ENCODE measurements around the gene SLC7A4.
"Not testable (repeated sequence)": the region's sequence is repeated elsewhere in the genome, so short reads cannot be mapped to it uniquely, and the experiment has no call there.

SLC7A4 gene, protein sequence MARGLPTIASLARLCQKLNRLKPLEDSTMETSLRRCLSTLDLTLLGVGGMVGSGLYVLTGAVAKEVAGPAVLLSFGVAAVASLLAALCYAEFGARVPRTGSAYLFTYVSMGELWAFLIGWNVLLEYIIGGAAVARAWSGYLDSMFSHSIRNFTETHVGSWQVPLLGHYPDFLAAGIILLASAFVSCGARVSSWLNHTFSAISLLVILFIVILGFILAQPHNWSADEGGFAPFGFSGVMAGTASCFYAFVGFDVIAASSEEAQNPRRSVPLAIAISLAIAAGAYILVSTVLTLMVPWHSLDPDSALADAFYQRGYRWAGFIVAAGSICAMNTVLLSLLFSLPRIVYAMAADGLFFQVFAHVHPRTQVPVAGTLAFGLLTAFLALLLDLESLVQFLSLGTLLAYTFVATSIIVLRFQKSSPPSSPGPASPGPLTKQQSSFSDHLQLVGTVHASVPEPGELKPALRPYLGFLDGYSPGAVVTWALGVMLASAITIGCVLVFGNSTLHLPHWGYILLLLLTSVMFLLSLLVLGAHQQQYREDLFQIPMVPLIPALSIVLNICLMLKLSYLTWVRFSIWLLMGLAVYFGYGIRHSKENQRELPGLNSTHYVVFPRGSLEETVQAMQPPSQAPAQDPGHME

DNA sequence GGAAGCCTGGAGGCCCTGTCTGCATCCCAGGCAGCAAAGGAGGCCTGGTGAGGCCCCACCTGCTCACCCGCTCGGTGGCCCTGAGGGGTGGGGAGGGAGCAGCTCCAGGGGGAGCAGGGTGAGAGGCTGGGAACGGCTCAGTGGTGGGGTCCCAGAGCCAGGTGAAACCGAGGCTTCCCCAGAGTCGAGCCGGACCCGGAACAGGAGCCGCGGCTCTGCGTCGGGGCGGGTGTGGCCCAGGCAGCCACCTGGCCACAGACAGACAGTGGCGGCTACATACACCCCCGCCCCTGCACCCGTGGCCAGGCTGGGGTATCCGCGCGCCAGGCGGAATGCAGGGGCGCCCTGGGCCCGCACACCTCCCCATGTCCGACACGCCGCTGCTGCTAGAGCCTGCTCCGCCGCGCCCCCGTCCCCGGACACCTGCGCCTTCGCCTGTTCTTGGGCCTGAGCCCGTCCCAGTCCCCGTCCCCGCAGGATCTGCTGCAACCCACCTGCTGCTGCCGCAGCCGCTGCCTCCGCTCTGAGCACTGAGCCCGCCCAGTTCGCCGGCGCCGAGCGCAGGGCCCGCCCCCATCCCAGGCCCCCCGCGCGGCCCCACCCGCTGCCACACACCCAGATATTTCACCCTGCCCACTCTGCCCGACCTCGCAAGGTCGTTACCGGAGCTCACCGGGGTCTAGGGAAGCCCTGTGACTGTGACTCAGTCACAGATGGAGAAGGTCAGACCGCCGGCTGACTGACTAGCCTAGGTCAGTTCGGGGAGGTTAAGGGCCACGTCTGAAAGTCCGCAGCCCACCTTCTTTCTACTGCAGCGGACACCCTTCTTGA lies at the start of gene SLC7A4:
Gene SLC7A4, minus strand, starts transcription at position 525 of the 831 bp plus-strand sequence. CDS start 749 bp downstream, outside the sequence.
- no peak for DNase-seq

DNA sequence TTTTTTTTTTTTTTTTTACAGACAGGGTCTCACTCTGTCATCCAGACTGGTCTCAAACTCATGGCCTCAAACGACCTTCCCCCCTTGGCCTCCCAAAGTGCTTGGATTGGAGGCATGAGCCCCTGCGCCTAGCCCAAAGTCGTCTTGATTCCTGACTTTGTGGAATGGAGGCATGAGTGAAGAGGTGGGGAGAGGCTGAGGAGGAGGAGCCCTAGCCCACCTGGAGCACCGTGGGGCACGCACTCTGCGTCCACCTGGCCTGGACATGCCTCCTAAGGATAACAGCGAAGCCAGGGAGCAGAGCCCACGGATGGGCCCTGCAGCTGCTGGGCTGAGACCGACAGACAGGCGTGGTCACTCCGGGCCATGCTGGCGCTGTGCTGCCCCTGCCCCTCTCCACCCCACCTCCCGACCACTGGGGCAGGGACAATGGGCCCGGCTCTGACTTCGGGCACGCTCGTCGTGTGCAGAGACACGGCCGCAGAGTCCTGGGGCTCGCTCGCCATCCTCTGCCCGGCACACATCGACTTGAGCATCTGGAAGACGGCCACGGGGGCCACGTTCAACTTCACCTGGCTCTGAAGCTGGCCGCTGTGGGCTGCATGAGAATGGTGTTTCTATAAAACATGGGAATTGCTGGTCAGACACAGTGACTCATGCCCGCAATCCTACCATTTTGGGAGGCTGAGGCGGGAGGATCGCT lies 48.2 kb upstream of the SLC7A4 start:
- DNase-seq: no peak

DNA sequence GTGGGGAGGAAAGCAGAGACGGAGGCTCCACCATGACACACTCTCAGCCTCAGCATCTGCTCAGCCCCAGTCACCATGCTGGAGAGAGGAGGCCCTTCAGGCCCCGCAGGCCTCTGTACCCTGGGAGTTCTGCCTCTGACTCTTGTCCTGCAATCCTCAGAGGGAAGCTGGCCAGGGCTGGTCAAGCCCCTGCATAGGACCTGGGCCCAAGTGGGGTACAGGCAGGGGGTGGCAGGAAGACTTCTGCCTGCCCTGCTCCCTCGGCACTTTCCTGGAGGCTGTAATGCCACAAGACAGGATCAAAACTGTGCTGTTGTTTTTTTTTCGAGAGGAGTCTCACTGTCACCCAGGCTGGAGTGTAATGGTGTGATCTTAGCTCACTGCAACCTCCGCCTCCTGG lies 47.1 kb upstream of the SLC7A4 start:
- no peak for DNase-seq

DNA sequence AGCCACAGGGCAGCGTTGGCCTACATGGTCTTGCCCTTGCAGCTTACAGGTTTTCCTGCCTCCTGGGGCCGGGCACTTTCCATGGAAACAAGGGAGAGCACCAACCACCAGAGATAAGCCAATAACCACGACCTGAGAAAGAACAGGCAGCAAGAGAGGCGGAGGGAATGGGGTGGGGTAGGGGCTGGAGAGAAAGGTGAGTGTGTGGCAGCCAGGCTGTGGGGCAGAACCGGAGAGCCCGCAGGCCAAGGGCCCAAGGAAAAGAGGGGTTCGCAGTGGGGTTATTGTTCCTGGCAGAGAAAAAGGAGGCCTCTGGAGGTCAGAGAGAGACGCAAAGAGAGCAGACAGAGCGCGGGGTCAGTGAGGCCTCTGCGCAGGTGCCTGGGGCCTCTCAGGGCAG lies 46.6 kb upstream of the SLC7A4 start:
- no peak for DNase-seq

DNA sequence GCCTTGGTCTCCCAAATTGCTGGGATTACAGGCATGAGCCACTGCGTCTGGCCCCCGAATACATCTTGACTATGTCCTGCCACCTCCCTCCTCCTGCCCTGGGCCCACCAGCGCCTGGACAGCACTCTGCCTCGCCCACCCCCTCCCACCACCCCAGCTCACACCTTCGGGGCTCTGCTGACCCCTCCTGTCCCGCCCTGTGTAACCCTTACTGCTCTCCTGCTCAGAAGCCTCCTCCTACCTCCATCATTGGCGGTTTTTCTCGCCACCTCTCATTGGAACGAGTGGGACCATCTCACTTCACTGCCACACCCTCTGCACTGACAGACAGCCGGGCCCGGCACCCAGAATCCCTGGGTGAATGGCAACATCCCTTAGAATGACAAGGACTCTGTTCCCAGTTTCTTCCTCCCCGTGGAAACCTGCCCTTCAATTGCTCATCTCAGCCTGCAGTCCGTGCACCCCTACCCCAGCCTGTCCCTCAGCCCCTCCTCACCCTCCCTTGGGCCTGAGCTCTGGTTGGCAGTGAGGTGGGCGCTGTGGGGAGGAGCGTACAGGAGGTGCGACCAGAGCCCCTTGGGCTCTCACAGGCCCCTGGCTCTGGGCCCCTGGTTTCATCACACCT lies 45.6 kb upstream of the SLC7A4 start:
- DNase-seq: no peak

DNA sequence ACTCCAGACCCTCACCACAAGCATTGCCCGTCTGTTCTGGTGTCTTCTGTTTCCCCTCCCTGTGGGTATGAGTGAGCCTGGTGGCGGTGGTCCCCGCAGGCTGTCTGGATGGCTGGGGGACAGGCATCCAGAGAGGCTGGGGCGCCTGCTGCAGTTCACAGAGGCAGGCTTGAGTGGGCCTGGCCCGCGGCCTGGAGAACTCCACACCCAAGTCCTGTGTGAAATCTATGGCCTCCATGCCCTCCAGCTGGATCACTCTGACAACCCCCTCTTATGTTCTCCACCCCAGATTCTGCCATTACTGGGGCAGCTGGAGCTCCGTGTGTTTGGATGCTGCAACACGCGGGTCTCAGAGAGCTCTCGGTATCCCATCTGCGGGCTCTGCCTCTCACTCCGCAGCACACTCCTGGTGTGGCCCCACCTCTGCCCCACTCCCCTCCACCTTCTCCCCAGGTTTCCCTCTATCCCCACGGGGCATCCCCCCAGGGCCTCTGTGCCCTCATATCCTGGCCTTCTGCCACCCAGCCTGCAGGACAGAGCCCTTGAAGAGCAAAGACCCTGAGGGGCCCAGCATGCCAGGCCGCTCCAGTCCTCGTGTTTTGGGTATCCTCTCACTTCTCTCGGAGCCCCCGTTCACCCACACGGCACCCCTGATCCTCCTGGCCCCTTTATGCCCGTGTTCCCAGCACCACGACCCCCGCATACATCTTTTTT lies 44.7 kb upstream of the SLC7A4 start:
- no peak for DNase-seq

DNA sequence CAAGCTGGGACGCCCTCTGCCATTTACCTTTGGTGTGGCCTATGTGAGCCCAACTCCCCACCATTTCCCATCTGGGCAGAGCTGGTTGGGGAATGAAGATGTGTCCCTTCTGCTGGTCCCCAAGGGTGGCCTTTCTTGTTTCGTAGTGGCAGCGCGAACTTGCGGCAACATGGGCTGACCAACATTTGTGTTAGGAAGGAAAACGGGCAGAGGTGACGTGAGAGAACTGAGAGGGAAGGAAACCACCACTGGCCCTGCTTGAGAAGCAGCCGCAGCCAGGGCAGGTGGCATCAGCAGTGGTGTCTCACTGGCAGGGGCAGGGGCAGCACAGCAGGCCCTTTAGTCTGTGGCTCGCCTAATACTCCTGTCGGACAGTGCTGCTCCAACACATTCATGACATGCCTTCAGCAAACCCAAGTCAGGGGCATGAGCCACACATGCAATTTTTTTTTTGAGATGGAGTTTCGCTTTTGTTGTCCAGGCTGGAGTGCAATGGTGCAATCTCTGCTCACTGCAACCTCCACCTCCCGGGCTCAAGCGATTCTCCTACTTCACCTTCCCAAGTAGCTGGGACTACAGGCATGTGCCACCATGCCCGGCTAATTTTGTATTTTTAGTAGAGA lies 43.3 kb upstream of the SLC7A4 start:
- no peak for DNase-seq

DNA sequence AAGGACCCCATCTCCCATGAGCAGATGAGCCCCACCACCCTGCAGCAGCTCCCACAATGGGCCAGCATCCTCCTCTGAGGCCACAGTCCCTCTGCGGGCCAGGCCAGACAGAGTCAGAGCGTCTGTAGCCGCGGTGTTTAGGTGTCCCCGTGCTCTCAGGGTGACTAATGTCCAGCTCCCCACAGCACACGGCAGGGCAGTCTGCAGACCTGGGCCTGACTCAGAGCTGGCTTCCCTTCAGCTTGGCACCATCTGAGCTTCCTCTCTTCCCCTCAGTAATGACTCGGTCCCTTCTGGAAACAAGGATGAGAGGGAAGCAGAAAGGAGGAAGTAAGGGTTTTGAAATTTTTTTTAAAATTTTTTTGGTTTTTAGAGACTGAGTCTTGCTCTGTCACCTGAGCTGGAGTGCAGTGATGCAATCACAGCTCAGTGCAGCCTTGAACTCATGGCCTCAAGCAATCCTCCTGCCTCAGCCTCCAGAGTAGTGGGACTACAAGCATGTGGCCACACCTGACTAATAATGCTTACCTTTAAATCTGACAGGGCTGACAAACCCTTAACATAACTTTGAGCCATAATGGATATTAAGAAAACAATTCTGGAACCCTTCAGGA lies 41.8 kb upstream of the SLC7A4 start:
- no peak for DNase-seq

DNA sequence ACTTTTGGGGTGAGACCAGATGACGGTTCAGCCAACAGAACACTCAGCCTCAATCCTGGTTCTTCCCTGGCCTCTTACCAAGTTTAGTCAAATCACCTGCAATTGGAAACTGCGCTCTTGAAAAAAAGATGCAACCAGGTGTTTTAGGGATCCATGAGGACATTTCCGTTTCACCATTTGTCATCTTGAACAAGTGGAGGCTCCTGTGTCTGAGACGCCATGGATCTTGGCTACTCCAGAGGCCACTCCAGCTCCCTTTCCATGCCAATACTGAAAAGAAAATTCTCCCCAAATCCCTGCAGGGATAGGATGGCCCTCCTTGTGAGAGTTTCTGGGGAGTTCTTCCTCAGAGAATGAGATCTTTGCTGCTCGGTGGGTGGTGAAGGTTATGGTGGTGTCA lies 41.1 kb upstream of the SLC7A4 start:
- DNase-seq: no peak

DNA sequence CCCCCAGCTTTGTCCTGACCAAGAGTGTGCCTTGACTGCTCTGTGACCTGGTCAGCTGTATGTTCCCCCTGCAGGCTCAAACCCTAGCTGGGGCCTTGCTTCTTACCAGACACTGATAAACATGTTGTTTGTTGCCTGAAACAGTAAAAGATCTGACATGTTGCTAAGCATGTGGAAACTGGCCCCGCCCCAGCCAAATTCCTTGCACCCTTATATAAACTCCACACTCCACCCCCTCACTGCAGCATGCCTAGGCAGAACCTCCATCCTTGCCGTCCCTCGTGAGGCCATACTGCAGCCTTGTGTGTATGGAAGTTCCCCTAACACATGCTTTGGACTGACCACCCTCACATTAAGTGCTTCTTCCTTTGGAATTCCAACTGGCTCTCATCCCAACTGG lies 40.7 kb upstream of the SLC7A4 start:
- no peak for DNase-seq

DNA sequence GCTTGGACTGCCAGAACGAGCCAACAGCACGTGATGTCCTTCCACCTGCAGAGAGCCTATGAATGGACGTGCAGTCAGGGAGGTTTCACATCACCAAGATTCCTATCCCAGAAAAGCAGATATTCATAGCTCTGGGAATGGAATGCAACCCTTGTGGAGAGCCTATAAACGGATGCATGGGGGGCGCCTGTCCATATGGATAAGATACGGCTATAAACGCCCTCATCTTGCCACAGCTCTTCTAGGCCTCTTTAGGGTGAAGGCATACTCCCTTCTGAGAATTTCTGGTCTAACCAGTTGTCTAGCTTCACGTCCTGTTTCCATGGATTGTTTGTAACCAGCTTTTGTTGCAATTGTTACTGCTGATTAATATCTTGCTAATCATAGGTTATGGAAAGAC lies 39.4 kb upstream of the SLC7A4 start:
- DNase-seq: not testable (repeated sequence)

DNA sequence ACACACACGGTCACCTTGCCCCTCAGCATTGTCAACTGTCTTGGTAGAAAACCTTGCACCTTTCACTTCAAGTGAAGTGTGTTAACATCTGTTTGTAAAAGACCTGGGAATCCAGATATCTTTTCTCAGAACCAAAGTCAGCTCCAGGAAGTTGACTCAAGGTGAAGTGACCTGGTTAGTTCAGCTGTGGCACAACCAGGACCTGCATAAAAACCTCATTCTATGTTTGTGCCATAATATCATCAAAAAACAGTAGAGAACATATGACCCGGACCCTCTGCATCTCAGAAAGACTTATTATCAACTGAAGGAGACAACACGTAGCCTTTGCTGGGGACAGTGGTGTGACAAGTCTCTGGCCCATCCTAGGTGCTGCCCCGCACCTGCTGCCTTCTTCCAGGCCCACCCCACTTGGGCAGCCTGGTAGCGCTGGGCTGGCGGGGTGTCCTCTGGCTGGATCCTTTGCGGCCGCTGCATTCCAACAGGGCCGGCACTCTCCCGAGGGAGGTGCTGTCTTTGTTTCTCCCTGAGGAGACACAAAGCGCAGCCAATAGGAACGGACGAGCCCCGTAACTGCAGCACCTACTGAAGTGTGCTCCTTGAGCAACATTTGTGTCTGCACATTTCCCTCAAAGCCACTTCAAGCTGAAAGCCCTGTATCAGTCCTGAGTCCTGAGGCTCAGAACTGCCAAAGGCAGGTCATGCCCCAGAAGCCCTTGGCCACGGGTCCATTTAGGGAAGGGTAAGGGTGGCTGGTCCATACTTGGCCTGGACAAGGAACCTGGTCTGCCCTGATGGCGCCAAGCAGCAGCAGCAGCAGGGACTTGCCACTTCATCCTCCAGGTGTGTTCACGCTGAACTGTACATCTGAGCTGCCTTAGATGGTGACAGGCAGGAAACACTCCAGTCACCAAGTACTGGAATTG lies 38.6 kb upstream of the SLC7A4 start:
- DNase-seq: no peak

DNA sequence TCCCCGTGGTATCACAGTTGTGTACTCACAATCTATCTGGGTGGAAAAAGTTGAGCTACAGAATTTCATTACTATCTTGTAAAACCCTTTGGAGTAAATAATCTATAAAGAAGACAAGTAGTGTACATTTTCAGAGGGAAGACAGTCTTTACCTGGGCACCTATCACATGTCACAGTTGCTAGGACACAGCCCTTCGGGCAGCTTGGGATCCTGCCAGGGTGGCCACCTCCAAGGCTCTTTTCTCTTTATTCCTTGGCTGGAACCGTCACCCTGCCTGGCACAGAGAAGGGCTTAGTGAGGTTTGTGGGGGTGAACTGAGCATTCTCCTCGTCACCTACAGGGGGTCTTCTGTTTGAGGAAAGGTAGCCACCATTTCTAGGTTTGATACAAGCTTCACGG lies 37.0 kb upstream of the SLC7A4 start:
- DNase-seq: no peak

DNA sequence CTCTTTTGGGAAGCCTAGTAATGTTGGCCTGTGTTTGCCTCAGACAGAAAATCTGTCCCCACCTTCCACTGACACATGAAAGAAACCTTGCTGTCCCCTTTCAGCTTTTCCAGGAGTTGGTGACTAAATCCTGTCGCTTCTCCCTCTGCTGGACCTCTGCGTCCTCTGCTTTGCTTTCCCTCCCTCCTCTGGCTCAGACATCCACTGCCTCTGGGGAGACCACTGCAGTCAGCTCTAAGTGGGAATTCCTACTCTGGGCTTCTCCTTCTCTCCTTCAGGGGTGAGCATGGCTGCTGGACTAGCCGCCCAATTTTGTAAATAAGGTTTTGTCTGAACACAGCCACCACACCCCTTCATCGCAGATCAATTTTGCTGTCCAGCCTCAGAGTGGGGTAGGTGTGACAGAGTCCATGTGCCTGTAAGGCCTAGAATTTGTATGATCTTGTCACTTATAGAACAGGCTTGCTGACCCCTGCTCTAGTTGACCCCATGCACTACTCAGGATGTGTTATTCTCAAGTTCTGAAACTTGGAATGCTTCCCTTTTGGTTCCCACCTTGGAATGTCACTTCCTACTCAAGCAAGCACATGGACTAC lies 36.4 kb upstream of the SLC7A4 start:
- DNase-seq: no peak

DNA sequence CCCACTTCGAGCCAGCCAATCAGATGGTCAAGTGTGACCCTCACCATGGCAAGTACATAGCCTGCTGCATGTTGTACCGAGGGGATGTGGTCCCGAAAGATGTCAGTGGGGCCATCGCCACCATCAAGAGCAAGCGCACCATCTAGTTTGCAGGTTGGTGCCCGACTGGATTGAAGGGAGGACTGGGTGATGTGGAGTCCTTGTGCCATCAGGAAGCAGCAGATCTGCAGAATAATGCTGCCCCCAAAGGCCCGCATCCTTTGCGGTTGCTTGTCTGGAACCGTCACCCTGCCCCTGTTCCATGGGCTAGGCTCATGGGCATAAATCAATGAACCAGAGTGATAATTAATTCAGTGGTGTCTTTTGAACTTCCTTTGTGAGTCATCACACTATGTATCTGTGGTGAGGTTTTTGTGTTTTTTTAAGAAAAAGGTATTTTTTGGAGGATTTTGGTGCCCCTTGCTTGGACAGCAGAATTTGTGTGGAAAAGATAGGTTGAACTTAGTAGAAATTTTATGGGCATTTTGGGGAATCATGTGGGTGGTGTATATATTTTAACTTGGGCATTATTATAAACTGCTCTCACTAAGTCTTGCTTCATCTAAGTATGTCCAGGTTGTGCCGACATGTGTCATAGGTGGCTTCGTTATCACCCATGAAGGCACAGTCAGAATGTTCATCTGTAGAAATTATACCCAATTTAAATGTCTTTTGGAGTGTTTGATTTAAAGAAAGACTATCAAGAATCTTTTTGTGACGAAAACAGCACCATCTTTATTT lies 35.7 kb upstream of the SLC7A4 start:
- no peak for DNase-seq

DNA sequence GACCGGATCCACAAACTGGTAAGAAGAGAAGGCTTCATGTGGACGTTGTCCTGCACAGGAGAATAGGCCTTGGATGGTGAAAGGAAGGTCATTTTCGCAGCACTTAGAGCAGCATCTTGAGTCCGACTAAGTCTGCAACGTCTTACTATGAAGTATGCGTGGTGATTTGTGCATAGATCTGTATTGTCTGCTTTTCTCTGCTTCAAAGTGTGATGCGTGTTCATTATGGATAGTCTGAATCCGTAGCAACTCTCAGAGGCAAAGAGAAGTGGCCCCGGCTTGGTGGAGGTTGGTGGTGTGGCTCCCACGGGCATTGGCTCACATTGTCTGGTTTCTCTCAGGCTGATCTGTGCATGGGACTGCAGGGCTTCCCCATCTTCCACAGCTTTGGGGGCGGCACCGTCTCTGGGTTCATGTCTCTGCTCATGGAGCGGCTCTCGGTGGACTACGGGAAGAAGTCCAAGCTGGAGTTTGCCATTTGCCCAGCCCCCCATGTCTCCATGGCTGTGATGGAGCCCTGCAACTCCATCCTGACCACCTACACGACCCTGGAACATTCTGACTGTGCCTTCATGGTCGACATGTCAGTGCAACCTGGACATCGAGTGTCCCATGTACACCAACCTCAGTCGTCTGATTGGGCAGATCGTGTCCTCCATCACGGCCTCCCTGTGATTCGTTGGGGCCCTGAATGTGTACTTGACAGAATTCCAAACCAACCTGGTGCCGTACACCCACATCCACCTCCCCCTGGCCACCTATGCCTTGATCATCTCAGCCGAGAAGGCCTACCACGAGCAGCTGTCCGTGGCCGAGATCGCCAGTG lies 34.9 kb upstream of the SLC7A4 start:
- DNase-seq: no peak

Data from activated naive CD4-positive, alpha-beta T cell treated with anti-CD3 and anti-CD28 coated beads, Interleukin-2, amount 50 U/mL, for 16 hours (primary cell).